Stimulated activated naive CD4-positive, alpha-beta T cell (primary cell): ENCODE results near the gene TIGD4.

Source experiments
- DNase-seq, 6 experiments: peaks; one replicate each; lab custom pipeline; 2025; lab: John Stamatoyannopoulos, UW

Gene TIGD4

DNA sequence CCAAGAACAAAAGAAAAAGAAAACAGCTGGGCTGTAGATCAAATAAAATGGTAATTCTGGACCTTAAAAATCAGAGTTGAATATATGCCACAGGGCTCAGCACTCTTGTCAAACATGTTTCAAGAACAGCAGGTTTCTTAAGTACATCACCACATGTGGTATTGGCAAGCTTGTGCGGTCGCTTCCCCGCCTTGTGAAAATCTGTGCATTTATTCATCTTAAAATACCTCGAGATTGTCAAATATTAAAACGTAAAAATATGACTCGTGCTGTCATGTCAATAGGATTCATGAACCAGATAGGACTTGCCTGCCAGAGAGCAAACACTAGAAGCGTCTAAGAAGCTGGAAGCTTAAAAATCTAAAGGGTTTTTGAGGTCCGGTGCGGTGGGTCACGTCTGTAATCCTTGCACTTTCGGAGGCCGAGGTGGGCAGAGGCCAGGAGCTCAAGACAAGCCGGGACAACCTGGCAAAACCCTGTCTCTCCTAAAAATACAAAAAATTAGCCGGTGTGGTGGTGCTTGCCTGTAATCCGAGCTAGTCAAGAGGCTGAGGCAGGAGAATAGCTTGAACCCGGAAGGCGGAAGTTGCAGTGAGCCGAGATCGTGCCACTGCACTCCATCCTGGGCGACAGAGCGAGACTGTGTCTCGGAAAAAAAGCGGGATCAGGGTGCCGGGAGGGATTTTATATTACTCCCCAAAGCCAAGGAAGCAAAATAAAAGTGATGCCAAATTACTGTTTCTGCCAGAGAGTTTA is 59.6 kb downstream of the TIGD4 start:
- no peak for DNase-seq
